T-helper 22 cell (primary cell): Measurements from ENCODE around the gene TBX1.
"Not testable (repeated sequence)": the region's sequence is repeated elsewhere in the genome, so short reads cannot be mapped to it uniquely, and the experiment has no call there.

ENCODE experiments used
- DNase-seq: peaks from one replicate; pipeline ENCODE4 v3.0.0-alpha.2; 2020; ENCODE audit warnings: low read depth

Gene TBX1

GRCh38 chr22:19784384-19785175 lies 24.0 kb downstream of the TBX1 start:
- DNase-seq = no peak

- no peak for DNase-seq
Observed at GRCh38 chr22:19785461-19786263, 25.1 kb downstream of the TBX1 start.

GRCh38 chr22:19786264-19786585 lies 25.6 kb downstream of the TBX1 start:
- no peak for DNase-seq

GRCh38 chr22:19786959-19787848 lies 26.6 kb downstream of the TBX1 start:
- no peak for DNase-seq

GRCh38 chr22:19787849-19788141 lies 27.2 kb downstream of the TBX1 start:
- no peak for DNase-seq

GRCh38 chr22:19788661-19789225 lies 28.2 kb downstream of the TBX1 start:
- DNase-seq = no peak

GRCh38 chr22:19789406-19789805 lies 28.8 kb downstream of the TBX1 start:
- no peak for DNase-seq

- DNase-seq = no peak
Observed at GRCh38 chr22:19789828-19790227, 29.2 kb downstream of the TBX1 start.

- no peak for DNase-seq
Observed at GRCh38 chr22:19791243-19791642, 30.7 kb downstream of the TBX1 start.

- DNase-seq = no peak
Observed at GRCh38 chr22:19791894-19792293, 31.3 kb downstream of the TBX1 start.

GRCh38 chr22:19792383-19792896 lies 31.9 kb downstream of the TBX1 start:
- DNase-seq = not testable (repeated sequence)

- DNase-seq = no peak
Observed at GRCh38 chr22:19793161-19793560, 32.6 kb downstream of the TBX1 start.

GRCh38 chr22:19793661-19794310 lies 33.2 kb downstream of the TBX1 start:
- DNase-seq = no peak

GRCh38 chr22:19795617-19796008 lies 35.0 kb downstream of the TBX1 start:
- no peak for DNase-seq

- no peak for DNase-seq
Observed at GRCh38 chr22:19796160-19796559, 35.6 kb downstream of the TBX1 start.

- DNase-seq = no peak
Observed at GRCh38 chr22:19797086-19798002, 36.8 kb downstream of the TBX1 start.

- no peak for DNase-seq
Observed at GRCh38 chr22:19798003-19798665, 37.6 kb downstream of the TBX1 start.

- DNase-seq = no peak
Observed at GRCh38 chr22:19798891-19799293, 38.3 kb downstream of the TBX1 start.

- no peak for DNase-seq
Observed at GRCh38 chr22:19799322-19800190, 39.0 kb downstream of the TBX1 start.
